ENCODE measurements around the gene RPUSD3. TPM values are rescaled to one million over a fixed set of nuclear protein-coding genes. Genes with fewer than 3 reads are reported as not detected.

Gene RPUSD3
- total RNA-seq, 4 donors from 2014 or later, result 29.7 to 43.1 (median 38.5) TPM

DNA sequence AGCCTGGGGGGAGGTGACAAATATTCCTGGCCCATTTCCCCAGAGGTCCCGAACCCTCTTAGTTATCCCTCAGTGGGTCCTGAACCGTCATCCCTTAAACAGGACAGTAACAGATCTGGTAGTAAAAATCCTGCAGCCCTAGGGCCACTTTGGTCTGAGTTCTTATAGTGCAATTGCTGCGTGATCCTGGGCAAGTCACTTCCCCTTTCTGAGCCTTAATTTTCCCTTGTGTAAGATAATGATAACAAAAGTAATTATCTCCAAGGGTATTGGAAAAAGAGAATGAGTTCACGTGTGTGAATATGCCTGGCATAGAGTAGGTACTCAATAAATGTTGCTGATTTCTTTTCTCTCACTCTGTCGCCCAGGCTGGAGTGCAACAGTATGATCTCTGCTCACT lies 43.7 kb upstream of the RPUSD3 start:
- H3K4me3 ChIP-seq, result no peak overlapping the region
- H3K27me3 ChIP-seq, result no peaks in the 10 kb centered on the region
- no peak overlapping the region for H3K27ac ChIP-seq
- TF ChIP-seq POLR2A (IDR thresholded peaks at IDR 0.05) (no peak), CTCF (IDR thresholded peaks at IDR 0.05) (no peak)
- peaks cover 0 to 2% (median 0%) of the 10 kb centered on the region in 3 donors for H3K36me3 ChIP-seq
- H3K4me1 ChIP-seq, result peaks cover 0 to 28% (median 0%) of the 10 kb centered on the region in 4 donors
- no peaks in the 10 kb centered on the region for H3K9me3 ChIP-seq
- no peak for DNase-seq

- Histone ChIP-seq H3K36me3 (no peaks in the 10 kb centered on the region), H3K27ac (no peak overlapping the region), H3K9me3 (no peaks in the 10 kb centered on the region), H3K27me3 (no peaks in the 10 kb centered on the region), H3K4me3 (no peak overlapping the region), H3K4me1 (peaks cover 0 to 21% (median 0%) of the 10 kb centered on the region in 4 donors)
- no peak for TF ChIP-seq POLR2A (IDR thresholded peaks at IDR 0.05)
- TF ChIP-seq CTCF (IDR thresholded peaks at IDR 0.05), result no peak
- no peak for DNase-seq
Measured at GRCh38 chr3:9886328-9886727, 42.5 kb upstream of the RPUSD3 start.

DNA sequence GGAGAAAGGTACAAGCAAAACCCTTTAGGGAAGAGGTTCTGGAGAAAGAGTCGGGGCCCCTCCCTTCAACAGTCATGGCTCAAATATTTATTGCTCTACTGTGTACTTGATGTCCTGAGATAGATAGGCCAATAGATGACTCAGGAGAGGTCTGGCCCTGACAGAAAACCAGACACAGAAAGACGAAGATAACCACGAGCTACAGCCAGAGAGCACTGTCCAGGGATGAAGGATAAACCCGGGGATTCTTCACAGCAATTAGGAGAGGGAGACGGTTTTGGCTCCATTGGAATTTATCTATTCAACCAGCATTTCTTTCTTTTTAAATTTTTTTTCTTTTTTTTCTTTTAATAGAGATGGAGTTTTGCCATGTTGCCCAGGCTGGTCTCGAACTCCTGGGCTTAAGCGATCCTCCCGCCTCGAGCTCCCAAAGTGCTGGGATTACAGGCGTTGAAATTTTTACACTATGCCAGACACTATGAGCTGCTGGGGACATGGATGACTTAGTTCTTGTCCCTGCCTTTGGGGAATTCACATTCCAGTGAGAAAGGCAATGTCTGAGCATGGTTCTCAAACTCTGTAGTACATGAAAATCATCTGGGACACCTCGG lies 40.9 kb upstream of the RPUSD3 start:
- Histone ChIP-seq H3K27ac (peak overlapping the region in 3 of 4 donors; percentile 63 to 84 (median 79)), H3K4me3 (no peak overlapping the region), H3K36me3 (no peaks in the 10 kb centered on the region), H3K27me3 (no peaks in the 10 kb centered on the region), H3K4me1 (peaks cover 0 to 17% (median 0%) of the 10 kb centered on the region in 4 donors), H3K9me3 (no peaks in the 10 kb centered on the region)
- peak in 3 of 6 experiments; percentile 13 to 42 (median 33) for TF ChIP-seq CTCF (IDR thresholded peaks at IDR 0.05)
- TF ChIP-seq POLR2A (IDR thresholded peaks at IDR 0.05), result peak in 1 of 2 donors; percentile 58
- peak in 1 of 3 donors; percentile 77 for DNase-seq

GRCh38 chr3:9883706-9884554 lies 40.1 kb upstream of the RPUSD3 start:
- Histone ChIP-seq H3K27me3 (no peaks in the 10 kb centered on the region), H3K4me3 (no peak overlapping the region), H3K4me1 (peaks cover 0 to 24% (median 0%) of the 10 kb centered on the region in 4 donors), H3K27ac (peak overlapping the region in 3 of 4 donors; percentile 63 to 84 (median 79)), H3K36me3 (no peaks in the 10 kb centered on the region), H3K9me3 (no peaks in the 10 kb centered on the region)
- DNase-seq, result no peak
- TF ChIP-seq POLR2A (IDR thresholded peaks at IDR 0.05) (no peak), CTCF (IDR thresholded peaks at IDR 0.05) (no peak)

GRCh38 chr3:9881441-9881840 lies 37.6 kb upstream of the RPUSD3 start:
- no peak for TF ChIP-seq POLR2A (IDR thresholded peaks at IDR 0.05)
- no peak for TF ChIP-seq CTCF (IDR thresholded peaks at IDR 0.05)
- no peak for DNase-seq
- Histone ChIP-seq H3K4me3 (no peak overlapping the region), H3K27ac (no peak overlapping the region), H3K36me3 (no peaks in the 10 kb centered on the region), H3K27me3 (no peaks in the 10 kb centered on the region), H3K4me1 (peaks cover 0 to 24% (median 0%) of the 10 kb centered on the region in 4 donors), H3K9me3 (no peaks in the 10 kb centered on the region)
